ENCODE data around the gene SPTBN4. TPM values are rescaled to one million over a fixed set of nuclear protein-coding genes. Genes with fewer than 3 reads are reported as not detected.

Gene SPTBN4
- total and polyA plus RNA-seq, 8 donors, result 1.4 to 18.1 (median 2.2) TPM; not detected in 1

DNA sequence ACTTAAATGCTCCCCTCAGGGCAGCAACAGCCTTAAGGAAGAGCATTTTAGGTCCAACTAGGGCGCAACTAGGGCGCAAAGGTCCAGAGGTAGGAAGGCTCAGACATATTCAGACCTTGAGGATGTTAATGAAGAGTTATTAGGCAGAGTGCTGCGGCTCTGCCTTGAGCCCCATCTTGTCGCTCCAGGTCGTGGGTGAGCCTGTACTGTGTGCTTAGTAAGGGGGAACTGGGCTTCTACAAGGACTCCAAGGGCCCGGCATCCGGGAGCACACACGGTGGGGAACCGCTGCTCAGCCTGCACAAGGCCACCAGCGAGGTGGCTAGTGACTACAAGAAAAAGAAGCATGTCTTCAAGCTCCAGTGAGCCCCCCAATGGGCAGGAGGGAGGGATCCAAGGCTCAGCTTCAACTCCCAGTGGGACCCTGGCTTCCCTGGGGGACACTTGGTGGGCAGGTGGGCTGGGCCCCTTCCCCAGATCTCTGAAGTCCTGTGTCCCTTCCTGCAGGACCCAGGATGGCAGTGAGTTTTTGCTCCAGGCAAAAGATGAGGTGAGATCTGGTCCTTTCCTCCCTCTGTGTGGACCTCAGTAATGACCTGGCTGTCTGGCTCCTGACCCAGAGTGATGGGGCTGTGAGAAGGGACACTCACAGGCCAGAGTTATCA lies 105.2 kb downstream of the SPTBN4 start:
- DNase-seq, result no peak
- H3K4me3 ChIP-seq, result no peak overlapping the region
- peaks cover 6 to 22% (median 18%) of the 10 kb centered on the region in 3 donors for H3K27me3 ChIP-seq
- 81 to 91% (median 84%) methylated on average over 10 of the region's 10 CpGs for WGBS, 5 donors
- no peaks in the 10 kb centered on the region for H3K36me3 ChIP-seq
- TF ChIP-seq POLR2A (IDR thresholded peaks at IDR 0.05), result no peak
- TF ChIP-seq, protein P1, sequence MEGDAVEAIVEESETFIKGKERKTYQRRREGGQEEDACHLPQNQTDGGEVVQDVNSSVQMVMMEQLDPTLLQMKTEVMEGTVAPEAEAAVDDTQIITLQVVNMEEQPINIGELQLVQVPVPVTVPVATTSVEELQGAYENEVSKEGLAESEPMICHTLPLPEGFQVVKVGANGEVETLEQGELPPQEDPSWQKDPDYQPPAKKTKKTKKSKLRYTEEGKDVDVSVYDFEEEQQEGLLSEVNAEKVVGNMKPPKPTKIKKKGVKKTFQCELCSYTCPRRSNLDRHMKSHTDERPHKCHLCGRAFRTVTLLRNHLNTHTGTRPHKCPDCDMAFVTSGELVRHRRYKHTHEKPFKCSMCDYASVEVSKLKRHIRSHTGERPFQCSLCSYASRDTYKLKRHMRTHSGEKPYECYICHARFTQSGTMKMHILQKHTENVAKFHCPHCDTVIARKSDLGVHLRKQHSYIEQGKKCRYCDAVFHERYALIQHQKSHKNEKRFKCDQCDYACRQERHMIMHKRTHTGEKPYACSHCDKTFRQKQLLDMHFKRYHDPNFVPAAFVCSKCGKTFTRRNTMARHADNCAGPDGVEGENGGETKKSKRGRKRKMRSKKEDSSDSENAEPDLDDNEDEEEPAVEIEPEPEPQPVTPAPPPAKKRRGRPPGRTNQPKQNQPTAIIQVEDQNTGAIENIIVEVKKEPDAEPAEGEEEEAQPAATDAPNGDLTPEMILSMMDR (IDR thresholded peaks at IDR 0.05), result no peak
- intact Hi-C loops (cut with DNase I; ENCODE audit: low total_unique reads), result no loop called here
- no peaks in the 10 kb centered on the region for H3K9me3 ChIP-seq
- peak overlapping the region in 2 of 5 donors; percentile 34 to 78 for H3K27ac ChIP-seq
- peaks cover 15 to 35% (median 30%) of the 10 kb centered on the region in 4 donors for H3K4me1 ChIP-seq

DNA sequence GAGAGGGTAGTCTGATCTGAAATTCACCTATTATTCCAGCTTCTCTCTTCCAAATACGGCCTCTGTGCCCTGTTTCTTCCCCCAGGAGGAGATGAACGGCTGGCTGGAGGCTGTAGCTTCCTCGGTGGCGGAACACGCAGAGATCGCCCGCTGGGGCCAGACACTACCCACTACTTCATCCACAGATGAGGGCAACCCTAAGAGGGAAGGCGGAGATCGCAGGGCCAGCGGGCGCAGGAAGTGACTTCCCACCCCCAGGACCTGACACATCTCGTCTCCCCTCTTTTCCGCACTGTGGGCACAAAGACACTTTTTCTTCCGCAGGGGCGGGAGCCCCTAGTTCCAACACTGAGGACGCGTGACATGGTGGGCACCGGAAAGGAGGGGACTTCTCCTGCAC lies 108.5 kb downstream of the SPTBN4 start:
- intact Hi-C loops (cut with DNase I; ENCODE audit: low total_unique reads), result no loop called here
- Histone ChIP-seq H3K9me3 (no peaks in the 10 kb centered on the region), H3K36me3 (peaks cover 3 to 13% (median 9%) of the 10 kb centered on the region in 4 donors), H3K27me3 (no peaks in the 10 kb centered on the region), H3K27ac (no peak overlapping the region), H3K4me1 (peaks cover 4 to 37% (median 32%) of the 10 kb centered on the region in 4 donors), H3K4me3 (no peak overlapping the region)
- no peak for DNase-seq
- TF ChIP-seq EP300 (IDR thresholded peaks at IDR 0.05) (no peak), POLR2AphosphoS5 (IDR thresholded peaks at IDR 0.05) (no peak), POLR2A (IDR thresholded peaks at IDR 0.05) (no peak)
- TF ChIP-seq, protein P1 (IDR thresholded peaks at IDR 0.05), result no peak
- 70 to 82% (median 77%) methylated on average over 17 to 18 of the region's 18 CpGs for WGBS, 5 donors

GRCh38 chr19:40576151-40576584 lies 109.4 kb downstream of the SPTBN4 start:
- Histone ChIP-seq H3K9me3 (no peaks in the 10 kb centered on the region), H3K27ac (peak overlapping the region in 4 of 5 donors; percentile 84 to 90 (median 87)), H3K27me3 (no peaks in the 10 kb centered on the region), H3K36me3 (peaks cover 11 to 22% (median 17%) of the 10 kb centered on the region in 4 donors), H3K4me1 (peaks cover 3 to 31% (median 26%) of the 10 kb centered on the region in 4 donors), H3K4me3 (peak overlapping the region; percentile 69 to 97 (median 94))
- intact Hi-C loops (cut with DNase I; ENCODE audit: low total_unique reads), result no loop called here
- TF ChIP-seq EP300 (IDR thresholded peaks at IDR 0.05), result no peak
- peak in 1 of 2 donors; percentile 59 for DNase-seq
- 2 to 6% (median 4%) methylated on average over 9 to 22 of the region's 22 CpGs for WGBS, 5 donors

GRCh38 chr19:40576585-40577451 lies 110.0 kb downstream of the SPTBN4 start, which contains the start of gene SHKBP1:
Gene SHKBP1 (plus strand): TSS chr19:40576873. CDS start chr19:40576900, 27 bp downstream.
- Histone ChIP-seq H3K36me3 (peaks cover 17 to 28% (median 24%) of the 10 kb centered on the region in 4 donors), H3K4me1 (peaks cover 3 to 29% (median 23%) of the 10 kb centered on the region in 4 donors), H3K9me3 (no peaks in the 10 kb centered on the region), H3K4me3 (peak within 1 kb of the TSS; percentile 69 to 97 (median 94)), H3K27ac (peak within 1 kb of the TSS; percentile 84 to 90 (median 87)), H3K27me3 (no peaks in the 10 kb centered on the region)
- DNase-seq, result peak; percentile 95 to 98
- 0 to 3% (median 2%) methylated on average over 41 to 54 of the region's 55 CpGs for WGBS, 5 donors
- intact Hi-C loops (cut with DNase I; ENCODE audit: low total_unique reads), result no loop called here
- TF ChIP-seq, protein P1 (IDR thresholded peaks at IDR 0.05), result no peak
- TF ChIP-seq POLR2A (IDR thresholded peaks at IDR 0.05) (no peak), EP300 (IDR thresholded peaks at IDR 0.05) (no peak), POLR2AphosphoS5 (IDR thresholded peaks at IDR 0.05) (peak; percentile 13 to 91 (median 60))
